Embryonic facial prominence (tissue), 1 donor: ENCODE data around the gene AASDH.
"Not testable (repeated sequence)": the region's sequence is repeated elsewhere in the genome, so short reads cannot be mapped to it uniquely, and the experiment has no call there.

Source experiments
- DNase-seq: peaks from one replicate; pipeline ENCODE4 v3.0.0-alpha.2; 2016; ENCODE audit errors: extremely low spot score

AASDH gene

GRCh38 chr4:56389558-56389957, 2.3 kb upstream of the AASDH start:
- DNase-seq = no peak

- DNase-seq = no peak
Measured at GRCh38 chr4:56388306-56388705, 1.0 kb upstream of the AASDH start.

GRCh38 chr4:56386091-56386490, 1.2 kb downstream of the AASDH start:
- no peak for DNase-seq

- no peak for DNase-seq
Measured at GRCh38 chr4:56375458-56375857, 11.8 kb downstream of the AASDH start.

- no peak for DNase-seq
Measured at GRCh38 chr4:56374956-56375355, 12.3 kb downstream of the AASDH start.

GRCh38 chr4:56372774-56373173, 14.5 kb downstream of the AASDH start:
- DNase-seq = no peak

GRCh38 chr4:56371426-56372220, 15.7 kb downstream of the AASDH start:
- no peak for DNase-seq

- DNase-seq = no peak
Measured at GRCh38 chr4:56370377-56370776, 16.9 kb downstream of the AASDH start.

GRCh38 chr4:56362981-56363380, 24.3 kb downstream of the AASDH start:
- DNase-seq = not testable (repeated sequence)

- no peak for DNase-seq
Measured at GRCh38 chr4:56360071-56360470, 27.2 kb downstream of the AASDH start.

GRCh38 chr4:56356650-56357049, 30.6 kb downstream of the AASDH start:
- DNase-seq = no peak

- DNase-seq = no peak
Measured at GRCh38 chr4:56348576-56348975, 38.7 kb downstream of the AASDH start.

- no peak for DNase-seq
Measured at GRCh38 chr4:56345458-56345857, 41.8 kb downstream of the AASDH start.

- DNase-seq = no peak
Measured at GRCh38 chr4:56342746-56343145, 44.5 kb downstream of the AASDH start.

- DNase-seq = no peak
Measured at GRCh38 chr4:56330691-56331090, 56.6 kb downstream of the AASDH start.

GRCh38 chr4:56326363-56326762, 60.9 kb downstream of the AASDH start:
- DNase-seq = no peak

- no peak for DNase-seq
Measured at GRCh38 chr4:56324011-56324610, 63.2 kb downstream of the AASDH start.

GRCh38 chr4:56323327-56323726, 64.0 kb downstream of the AASDH start:
- no peak for DNase-seq

GRCh38 chr4:56321251-56321650, 66.0 kb downstream of the AASDH start:
- no peak for DNase-seq

GRCh38 chr4:56320293-56320692, 67.0 kb downstream of the AASDH start:
- DNase-seq = no peak

- DNase-seq = no peak
Measured at GRCh38 chr4:56318555-56318954, 68.7 kb downstream of the AASDH start.

- no peak for DNase-seq
Measured at GRCh38 chr4:56317749-56318148, 69.5 kb downstream of the AASDH start.

GRCh38 chr4:56316011-56316650, 71.2 kb downstream of the AASDH start:
- DNase-seq = no peak
